NCI-H2196 (cell line): ENCODE measurements around the gene PPP1R13L.
"Not testable (repeated sequence)": the region's sequence is repeated elsewhere in the genome, so short reads cannot be mapped to it uniquely, and the experiment has no call there.

Source experiments
- DNase-seq: peaks from one replicate; lab custom pipeline; 2025; ENCODE audit not compliant: unreplicated experiment; lab: John Stamatoyannopoulos, UW

PPP1R13L gene

DNA sequence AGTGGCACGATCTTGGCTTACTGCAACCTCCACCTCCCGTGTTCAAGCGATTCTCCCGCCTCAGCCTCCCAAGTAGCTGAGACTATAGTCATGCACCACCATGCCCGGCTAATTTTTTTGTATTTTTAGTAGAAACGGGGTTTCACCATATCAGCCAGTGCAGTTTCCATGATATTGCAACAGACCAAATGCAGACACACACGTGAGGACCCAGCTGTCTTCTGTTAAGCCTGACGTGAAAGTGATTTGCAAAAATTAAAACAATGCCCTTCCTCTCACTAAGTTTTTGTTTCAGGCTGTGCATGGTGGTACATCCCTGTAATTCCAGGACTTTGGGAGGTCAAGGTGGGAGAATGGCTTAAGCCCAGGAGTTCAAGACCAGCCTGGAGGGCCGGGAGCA lies 26.1 kb upstream of the PPP1R13L start:
- not testable (repeated sequence) for DNase-seq

- not testable (repeated sequence) for DNase-seq
These were observed 25.0 kb upstream of the PPP1R13L start for GRCh38 chr19:45429896-45430295.

DNA sequence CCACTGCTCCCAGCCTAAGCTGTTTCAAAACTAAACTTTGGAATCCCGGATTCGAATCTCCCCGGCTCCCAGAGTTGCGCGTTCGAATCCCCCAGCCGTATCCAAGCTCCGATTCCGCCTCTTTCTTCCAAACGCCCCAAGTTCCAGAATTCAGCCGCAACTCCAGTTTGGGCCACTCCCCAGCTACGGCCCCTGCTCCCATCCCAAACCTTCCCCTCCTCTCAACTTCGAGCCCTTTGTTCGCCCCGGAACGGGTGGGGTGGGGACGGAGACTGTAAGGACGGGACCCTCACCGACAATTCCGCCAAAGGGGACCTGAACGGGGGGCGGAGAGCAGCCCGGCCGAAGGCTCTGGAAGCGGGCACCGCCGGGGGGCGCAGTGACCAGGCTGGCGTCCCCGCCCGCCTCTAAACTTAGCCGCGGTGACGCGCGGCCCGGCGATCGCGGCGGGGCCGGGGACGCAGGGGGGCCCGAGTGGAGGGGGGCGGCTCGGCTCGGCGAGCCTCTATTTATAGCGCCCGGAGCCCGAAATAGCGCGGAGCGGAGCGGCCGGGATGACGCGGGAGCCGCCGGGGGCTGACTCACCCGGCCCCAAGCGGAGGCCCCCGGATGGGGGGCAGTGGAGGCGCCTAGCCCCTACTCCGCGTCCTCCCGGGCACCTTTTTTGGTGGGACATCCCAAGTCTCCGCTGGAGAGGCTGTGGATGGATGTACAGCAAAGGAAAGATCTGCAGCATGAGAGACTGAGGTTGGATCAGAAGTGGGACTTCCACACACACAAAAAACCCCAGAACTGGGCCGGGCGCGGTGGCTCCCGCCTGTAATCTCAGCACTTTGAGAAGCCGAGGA lies 23.7 kb upstream of the PPP1R13L start:
- DNase-seq, result no peak

DNA sequence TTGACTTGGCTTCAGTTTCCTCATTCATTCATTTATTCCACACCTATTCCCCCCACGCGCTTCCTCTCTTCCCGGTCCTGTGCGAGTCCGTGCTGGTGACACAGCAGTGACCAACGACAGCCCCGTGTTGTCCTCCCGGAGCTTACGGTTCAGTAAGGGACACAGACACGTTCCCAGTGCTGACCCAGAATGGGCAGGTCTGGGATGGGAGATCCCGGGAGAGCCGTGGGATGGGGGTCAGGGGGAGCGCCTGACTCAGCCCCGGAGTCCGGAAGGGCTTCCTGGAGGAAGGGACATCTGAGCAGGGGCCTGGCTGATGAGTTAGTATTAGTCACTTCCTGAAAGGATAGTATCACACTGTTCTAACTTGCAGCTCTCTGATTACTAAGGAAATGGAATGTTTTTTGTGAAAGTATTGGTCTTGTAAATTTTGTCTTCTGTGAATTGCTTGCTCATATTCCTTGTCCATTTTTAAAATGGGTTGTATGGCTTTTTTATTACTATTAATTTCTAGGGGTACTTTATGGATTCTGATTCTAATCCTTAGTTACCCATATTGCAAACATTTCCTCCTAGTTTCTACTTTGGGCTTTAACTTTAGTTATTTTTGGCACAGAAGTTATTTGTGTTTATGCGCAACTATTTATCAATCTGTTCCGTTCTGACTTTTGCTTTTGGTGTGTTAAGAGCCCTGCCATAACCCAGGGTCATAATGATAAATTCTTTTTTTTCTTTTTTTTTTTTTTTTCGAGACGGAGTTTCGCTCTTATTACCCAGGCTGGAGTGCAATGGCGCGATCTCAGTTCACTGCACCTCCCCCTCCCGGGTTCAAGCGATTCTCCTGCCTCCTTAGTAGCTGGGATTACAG lies 19.6 kb upstream of the PPP1R13L start:
- peak; percentile 40 for DNase-seq

DNA sequence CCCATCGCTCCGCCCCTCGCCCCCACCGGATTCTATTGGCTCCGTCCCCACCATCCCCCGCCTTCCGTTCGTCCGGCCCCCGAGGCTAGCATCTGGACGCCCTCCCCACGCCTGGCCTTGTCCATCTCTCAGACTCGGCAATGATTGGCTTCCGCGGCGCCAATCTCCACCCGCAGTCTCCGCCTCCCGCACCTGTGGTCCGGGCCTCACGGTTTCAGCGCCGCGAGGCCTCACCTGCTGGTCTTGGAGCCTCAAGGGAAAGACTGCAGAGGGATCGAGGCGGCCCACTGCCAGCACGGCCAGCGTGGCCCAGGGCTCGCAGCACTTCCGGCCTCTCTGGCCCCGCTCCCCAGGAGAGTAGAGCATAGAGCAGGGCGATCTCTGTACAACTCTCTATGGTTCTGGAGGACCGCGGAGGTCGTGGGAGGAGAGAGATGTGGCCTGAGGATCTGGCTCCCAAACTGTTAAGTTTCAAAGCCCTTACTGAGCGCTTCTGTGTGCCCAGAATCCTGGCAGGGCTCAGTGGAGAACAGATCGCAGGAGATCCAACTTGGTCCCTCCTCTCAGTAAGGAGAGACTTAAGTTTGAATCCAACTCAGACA lies 18.8 kb upstream of the PPP1R13L start, which contains the start of gene ERCC1:
TSS of gene ERCC1 (minus strand) at position 329 of the 602 bp plus-strand sequence. CDS start 543 bp downstream, outside the sequence.
- DNase-seq, result peak; percentile 100

- no peak for DNase-seq
These were observed 18.2 kb upstream of the PPP1R13L start for GRCh38 chr19:45423033-45423588.

DNA sequence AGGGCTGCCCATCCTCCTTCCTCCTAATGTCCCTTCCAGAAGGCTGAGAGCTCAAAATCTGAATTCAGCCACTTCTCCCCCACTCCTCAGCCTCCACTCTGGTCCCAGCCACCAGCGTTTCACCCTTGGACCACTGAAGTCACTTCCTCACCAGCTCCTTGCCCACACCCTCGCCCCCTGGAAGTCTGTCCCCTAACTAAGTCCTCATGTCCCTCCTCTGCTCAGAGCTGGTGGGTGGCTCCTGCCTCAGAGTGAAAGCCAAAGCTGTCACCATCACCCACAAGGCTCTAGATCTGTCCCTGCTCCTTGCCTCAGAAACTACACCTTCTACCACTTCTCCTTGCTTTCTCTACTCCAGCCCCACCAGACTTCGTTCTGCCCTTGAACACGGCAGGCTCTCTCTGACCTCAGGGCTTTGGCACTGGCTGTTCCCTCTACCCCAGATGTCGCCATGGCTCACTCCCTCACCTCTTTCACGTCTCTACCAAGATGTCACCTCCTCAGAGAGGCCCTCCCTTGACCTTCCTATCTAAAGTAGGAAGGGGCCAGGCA lies 17.2 kb upstream of the PPP1R13L start:
- no peak for DNase-seq

- DNase-seq, result no peak
These were observed 16.0 kb upstream of the PPP1R13L start for GRCh38 chr19:45420871-45421270.

- DNase-seq, result no peak
These were observed 15.5 kb upstream of the PPP1R13L start for GRCh38 chr19:45420356-45420755.

- no peak for DNase-seq
These were observed 15.0 kb upstream of the PPP1R13L start for GRCh38 chr19:45419895-45420294.

DNA sequence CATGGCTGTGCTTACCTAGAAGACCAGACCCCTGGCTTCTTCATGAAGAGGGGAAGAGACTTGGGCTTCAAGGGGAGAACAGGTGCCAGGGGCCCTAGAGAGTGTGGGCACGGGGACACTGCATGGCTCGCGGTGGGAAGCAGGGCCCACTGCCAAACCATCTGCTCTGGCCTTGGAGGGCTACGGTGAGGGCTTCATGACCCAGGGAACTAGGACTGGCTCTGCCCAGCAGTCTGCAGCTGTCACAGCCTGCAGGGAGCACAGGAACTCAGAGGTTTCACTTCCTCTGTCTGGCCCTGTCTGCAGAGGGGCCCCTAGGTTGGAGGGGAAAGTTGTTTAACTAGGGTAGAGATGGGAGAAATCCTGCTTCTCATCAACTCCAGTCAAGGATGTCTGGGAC lies 14.5 kb upstream of the PPP1R13L start:
- DNase-seq, result no peak

- DNase-seq, result no peak
These were observed 13.9 kb upstream of the PPP1R13L start for GRCh38 chr19:45418802-45419201.

GRCh38 chr19:45417151-45417550 lies 12.3 kb upstream of the PPP1R13L start:
- DNase-seq, result no peak

DNA sequence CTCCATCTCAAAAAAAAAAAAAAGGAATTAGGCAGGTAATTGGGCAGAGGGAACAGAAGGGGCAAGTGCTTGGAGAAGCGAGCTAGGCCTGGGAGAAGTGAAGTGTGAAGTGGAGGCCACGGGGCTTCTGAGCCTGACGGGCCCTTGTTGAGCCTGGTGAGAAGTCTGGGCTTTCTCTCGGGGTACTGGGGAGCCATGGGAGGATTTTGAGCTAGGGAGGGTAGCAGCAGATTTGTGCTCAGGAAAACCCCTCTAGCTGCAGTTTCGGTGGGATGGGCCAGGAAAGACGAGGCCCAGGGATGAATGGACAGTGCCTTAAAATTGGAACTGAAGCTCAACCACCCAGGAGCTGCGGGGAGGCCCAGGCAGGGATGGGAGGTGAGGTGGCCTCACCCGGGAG lies 9.6 kb upstream of the PPP1R13L start:
- no peak for DNase-seq

- no peak for DNase-seq
These were observed 8.6 kb upstream of the PPP1R13L start for GRCh38 chr19:45413497-45413896.

DNA sequence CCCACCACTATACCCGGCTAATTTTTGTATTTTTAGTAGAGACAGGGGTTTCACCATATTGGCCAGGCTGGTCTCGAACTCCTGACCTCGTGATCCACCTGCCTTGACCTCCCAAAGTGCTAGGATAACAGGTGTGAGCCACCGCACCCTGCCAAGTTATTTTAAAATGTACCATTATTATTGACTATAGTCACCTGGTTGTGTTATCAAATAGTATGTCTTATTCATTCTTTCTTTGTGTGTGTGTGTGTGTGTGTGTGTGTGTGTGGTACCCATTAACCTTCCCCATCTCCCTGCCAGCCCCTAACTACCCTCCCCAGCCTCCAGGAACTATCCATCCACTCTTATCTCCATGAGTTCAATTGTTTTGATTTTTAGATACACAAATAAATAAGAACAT lies 5.5 kb upstream of the PPP1R13L start:
- DNase-seq, result not testable (repeated sequence)

DNA sequence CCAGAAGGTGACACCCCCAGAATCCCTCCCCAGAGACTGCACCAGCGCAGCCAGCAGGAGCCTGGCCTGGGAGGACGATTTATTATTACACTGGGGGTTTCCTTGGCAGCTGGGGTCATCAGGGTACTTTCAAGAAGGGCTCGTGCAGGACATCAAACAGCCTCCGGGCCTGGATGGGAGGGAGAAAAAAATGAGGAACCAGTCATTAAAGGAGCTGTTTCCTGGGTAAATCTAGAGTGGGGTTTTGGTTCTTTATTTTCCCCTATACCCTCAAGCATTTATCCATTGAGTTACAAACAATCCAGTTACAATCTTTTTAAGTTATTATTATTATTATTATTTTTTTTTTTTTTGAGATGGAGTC lies 4.7 kb upstream of the PPP1R13L start:
- DNase-seq, result no peak

DNA sequence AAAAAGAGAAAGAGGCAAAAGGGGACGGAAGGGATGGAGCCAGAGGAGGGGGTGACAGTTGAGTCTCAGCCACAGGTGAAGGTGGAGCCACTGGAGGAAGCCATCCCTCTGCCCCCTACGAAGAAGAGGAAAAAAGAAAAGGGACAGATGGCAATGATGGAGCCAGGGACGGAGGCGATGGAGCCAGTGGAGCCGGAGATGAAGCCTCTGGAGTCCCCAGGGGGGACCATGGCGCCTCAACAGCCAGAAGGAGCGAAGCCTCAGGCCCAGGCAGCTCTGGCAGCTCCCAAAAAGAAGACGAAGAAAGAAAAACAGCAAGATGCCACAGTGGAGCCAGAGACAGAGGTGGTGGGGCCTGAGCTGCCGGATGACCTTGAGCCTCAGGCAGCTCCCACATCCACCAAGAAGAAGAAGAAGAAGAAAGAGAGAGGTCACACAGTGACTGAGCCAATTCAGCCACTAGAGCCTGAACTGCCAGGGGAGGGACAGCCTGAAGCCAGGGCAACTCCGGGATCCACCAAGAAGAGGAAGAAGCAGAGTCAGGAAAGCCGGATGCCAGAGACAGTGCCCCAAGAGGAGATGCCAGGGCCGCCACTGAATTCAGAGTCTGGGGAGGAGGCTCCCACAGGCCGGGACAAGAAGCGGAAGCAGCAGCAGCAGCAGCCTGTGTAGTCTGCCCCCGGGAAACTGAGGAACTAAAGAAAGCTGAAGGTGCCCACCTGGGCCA lies 4.1 kb upstream of the PPP1R13L start:
- DNase-seq, result no peak

DNA sequence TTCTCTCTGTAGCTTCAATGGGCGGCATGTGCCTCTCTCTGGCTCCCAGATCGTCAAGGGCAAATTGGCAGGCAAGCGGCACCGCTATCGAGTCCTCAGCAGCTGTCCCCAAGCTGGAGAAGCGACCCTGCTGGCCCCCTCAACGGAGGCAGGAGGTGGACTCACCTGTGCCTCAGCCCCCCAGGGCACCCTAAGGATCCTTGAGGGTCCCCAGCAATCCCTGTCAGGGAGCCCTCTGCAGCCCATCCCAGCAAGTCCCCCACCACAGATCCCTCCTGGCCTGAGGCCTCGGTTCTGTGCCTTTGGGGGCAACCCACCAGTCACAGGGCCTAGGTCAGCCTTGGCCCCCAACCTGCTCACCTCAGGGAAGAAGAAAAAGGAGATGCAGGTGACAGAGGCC lies 3.3 kb upstream of the PPP1R13L start:
- DNase-seq, result no peak

DNA sequence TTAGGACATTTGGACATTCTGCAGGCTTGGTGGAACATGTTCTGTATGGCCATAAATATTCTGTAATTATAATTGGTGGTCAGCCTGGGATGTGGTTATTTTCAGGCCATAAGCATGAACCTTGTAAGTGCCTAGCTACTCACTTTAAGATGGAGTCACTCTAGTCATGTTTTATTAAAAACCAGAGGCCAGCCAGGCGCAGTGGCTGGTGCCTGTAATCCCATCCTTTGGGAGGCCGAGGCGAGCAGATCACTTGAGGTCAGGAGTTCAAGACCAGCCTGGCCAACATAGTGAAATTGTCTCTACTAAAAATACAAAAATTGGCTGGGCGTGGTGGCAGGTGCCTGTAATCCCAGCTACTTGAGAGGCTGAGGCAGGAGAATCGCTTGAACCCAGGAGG lies 2.7 kb upstream of the PPP1R13L start:
- not testable (repeated sequence) for DNase-seq

DNA sequence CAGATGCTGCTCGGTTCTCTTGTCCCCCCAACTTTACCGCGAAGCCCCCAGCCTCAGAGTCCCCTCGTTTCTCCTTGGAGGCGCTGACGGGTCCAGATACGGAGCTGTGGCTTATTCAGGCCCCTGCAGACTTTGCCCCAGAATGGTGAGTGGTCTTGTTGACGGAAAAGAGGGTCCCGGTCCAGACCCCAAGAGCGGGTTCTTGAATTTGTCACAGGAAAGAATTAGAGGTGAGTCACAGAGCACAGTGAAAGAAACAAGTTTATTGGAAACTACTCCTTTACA lies 2.2 kb upstream of the PPP1R13L start:
- no peak for DNase-seq
